T-helper 1 cell treated with Interleukin-12 subunit alpha and Interleukin-12 subunit beta and Interleukin-4 antibody, amounts not matched to agents 30 μg/mL and 1 μg/mL, for 36 hours (primary cell): ENCODE results near the gene CECR2.
"Not testable (repeated sequence)": the region's sequence is repeated elsewhere in the genome, so short reads cannot be mapped to it uniquely, and the experiment has no call there.

Experiments used
- H3K27ac Mint-ChIP-seq: one replicate; pipeline ENCODE4 v1.8.0; 2021; ENCODE audit warnings: mild to moderate bottlenecking, mixed read lengths
- H3K27me3 Mint-ChIP-seq: one replicate; pipeline ENCODE4 v1.8.0; 2021; ENCODE audit warnings: low read depth, mixed read lengths
- H3K36me3 Mint-ChIP-seq: one replicate; pipeline ENCODE4 v1.8.0; 2021; ENCODE audit warnings: low read depth, mixed read lengths
- H3K4me1 Mint-ChIP-seq: one replicate; pipeline ENCODE4 v1.8.0; 2021; ENCODE audit warnings: low read depth, mixed read lengths
- H3K4me3 Mint-ChIP-seq: one replicate; pipeline ENCODE4 v1.8.0; 2021; ENCODE audit warnings: mild to moderate bottlenecking, moderate library complexity, mixed read lengths
- H3K9me3 Mint-ChIP-seq: one replicate; pipeline ENCODE4 v1.8.0; 2021; ENCODE audit warnings: mixed read lengths

Gene CECR2

GRCh38 chr22:17562906-17563870 lies 193.9 kb downstream of the CECR2 start, which contains the start of gene SLC25A18:
SLC25A18 (plus strand) TSS chr22:17563498; CDS start chr22:17579945, 16,447 bp downstream.
- Mint-ChIP-seq H3K4me3 (no peak within 1 kb of the TSS), H3K27me3 (no peaks in the 10 kb centered on the region), H3K27ac (no peak within 1 kb of the TSS), H3K9me3 (no peaks in the 10 kb centered on the region), H3K36me3 (no peaks in the 10 kb centered on the region), H3K4me1 (no peaks in the 10 kb centered on the region)

- Mint-ChIP-seq H3K4me1 (no peaks in the 10 kb centered on the region), H3K4me3 (no peak overlapping the region), H3K27me3 (no peaks in the 10 kb centered on the region), H3K36me3 (no peaks in the 10 kb centered on the region), H3K27ac (no peak overlapping the region), H3K9me3 (no peaks in the 10 kb centered on the region)
Observed at GRCh38 chr22:17563936-17564391, 194.7 kb downstream of the CECR2 start.

- not testable (repeated sequence) for H3K27ac Mint-ChIP-seq, H3K4me1 Mint-ChIP-seq, H3K27me3 Mint-ChIP-seq, H3K9me3 Mint-ChIP-seq, H3K4me3 Mint-ChIP-seq, H3K36me3 Mint-ChIP-seq
Observed at GRCh38 chr22:17566016-17566687, 196.9 kb downstream of the CECR2 start.

GRCh38 chr22:17566776-17567175 lies 197.5 kb downstream of the CECR2 start:
- Mint-ChIP-seq H3K9me3 (no peaks in the 10 kb centered on the region), H3K4me3 (no peak overlapping the region), H3K27me3 (no peaks in the 10 kb centered on the region), H3K36me3 (no peaks in the 10 kb centered on the region), H3K4me1 (no peaks in the 10 kb centered on the region), H3K27ac (no peak overlapping the region)

GRCh38 chr22:17569971-17570511 lies 200.8 kb downstream of the CECR2 start:
- Mint-ChIP-seq H3K4me1 (no peaks in the 10 kb centered on the region), H3K9me3 (no peaks in the 10 kb centered on the region), H3K27ac (no peak overlapping the region), H3K27me3 (no peaks in the 10 kb centered on the region), H3K4me3 (no peak overlapping the region), H3K36me3 (no peaks in the 10 kb centered on the region)

- Mint-ChIP-seq H3K4me3 (no peak overlapping the region), H3K4me1 (no peaks in the 10 kb centered on the region), H3K27ac (no peak overlapping the region), H3K9me3 (no peaks in the 10 kb centered on the region), H3K36me3 (no peaks in the 10 kb centered on the region), H3K27me3 (no peaks in the 10 kb centered on the region)
Observed at GRCh38 chr22:17570851-17571631, 201.8 kb downstream of the CECR2 start.

GRCh38 chr22:17575151-17575550 lies 205.9 kb downstream of the CECR2 start:
- no peaks in the 10 kb centered on the region for H3K36me3 Mint-ChIP-seq
- no peak overlapping the region for H3K4me3 Mint-ChIP-seq
- no peaks in the 10 kb centered on the region for H3K9me3 Mint-ChIP-seq
- H3K4me1 Mint-ChIP-seq: no peaks in the 10 kb centered on the region
- H3K27ac Mint-ChIP-seq: no peak overlapping the region
- no peaks in the 10 kb centered on the region for H3K27me3 Mint-ChIP-seq

GRCh38 chr22:17575681-17576080 lies 206.4 kb downstream of the CECR2 start:
- no peak overlapping the region for H3K4me3 Mint-ChIP-seq
- H3K27me3 Mint-ChIP-seq: no peaks in the 10 kb centered on the region
- H3K4me1 Mint-ChIP-seq: no peaks in the 10 kb centered on the region
- H3K36me3 Mint-ChIP-seq: no peaks in the 10 kb centered on the region
- no peak overlapping the region for H3K27ac Mint-ChIP-seq
- no peaks in the 10 kb centered on the region for H3K9me3 Mint-ChIP-seq

- Mint-ChIP-seq H3K27ac (no peak overlapping the region), H3K9me3 (no peaks in the 10 kb centered on the region), H3K27me3 (no peaks in the 10 kb centered on the region), H3K4me1 (no peaks in the 10 kb centered on the region), H3K36me3 (no peaks in the 10 kb centered on the region), H3K4me3 (no peak overlapping the region)
Observed at GRCh38 chr22:17576470-17576869, 207.2 kb downstream of the CECR2 start.

- Mint-ChIP-seq H3K27ac (no peak overlapping the region), H3K4me1 (no peaks in the 10 kb centered on the region), H3K4me3 (no peak overlapping the region), H3K36me3 (no peaks in the 10 kb centered on the region), H3K9me3 (no peaks in the 10 kb centered on the region), H3K27me3 (no peaks in the 10 kb centered on the region)
Observed at GRCh38 chr22:17578136-17578754, 209.0 kb downstream of the CECR2 start.

- Mint-ChIP-seq H3K36me3 (no peaks in the 10 kb centered on the region), H3K27me3 (no peaks in the 10 kb centered on the region), H3K4me1 (no peaks in the 10 kb centered on the region), H3K27ac (no peak overlapping the region), H3K4me3 (no peak overlapping the region), H3K9me3 (no peaks in the 10 kb centered on the region)
Observed at GRCh38 chr22:17579535-17579981, 210.3 kb downstream of the CECR2 start.

GRCh38 chr22:17580441-17581031 lies 211.3 kb downstream of the CECR2 start:
- Mint-ChIP-seq H3K36me3 (no peaks in the 10 kb centered on the region), H3K4me1 (no peaks in the 10 kb centered on the region), H3K4me3 (no peak overlapping the region), H3K9me3 (no peaks in the 10 kb centered on the region), H3K27me3 (no peaks in the 10 kb centered on the region), H3K27ac (no peak overlapping the region)

GRCh38 chr22:17581056-17581455 lies 211.8 kb downstream of the CECR2 start:
- Mint-ChIP-seq H3K9me3 (no peaks in the 10 kb centered on the region), H3K27ac (no peak overlapping the region), H3K36me3 (no peaks in the 10 kb centered on the region), H3K27me3 (no peaks in the 10 kb centered on the region), H3K4me3 (no peak overlapping the region), H3K4me1 (no peaks in the 10 kb centered on the region)
